Panc1 (cell line): ENCODE results near the gene HACD1.

ENCODE experiments used
- CTCF ChIP-seq: fragments of 450-650 bp; IDR thresholded peaks from 2 replicates; pipeline ENCODE4 v1.5.1; 2017; ENCODE audit warnings: mild to moderate bottlenecking
- TCF7L2 ChIP-seq: IDR thresholded peaks from 2 replicates; pipeline ENCODE4 v1.6.1; 2011; ENCODE audit warnings: mild to moderate bottlenecking, low read depth, low read length, inconsistent platforms

GRCh38 chr10:17633353-17633752 is 16.2 kb upstream of the HACD1 start:
- TF ChIP-seq CTCF (no peak), TCF7L2 (no peak)
